Neural cell (in vitro differentiated cells): ENCODE data around the gene SMC1A.

Experiments used
- CTCF ChIP-seq: fragments of 450-650 bp; IDR thresholded peaks from 2 replicates; pipeline ENCODE4 v1.5.1; 2014; ENCODE audit warnings: antibody characterized with exemption, mild to moderate bottlenecking, moderate library complexity; ENCODE audit not compliant: poor library complexity, severe bottlenecking
- TAF1 ChIP-seq: IDR thresholded peaks from 2 replicates; pipeline ENCODE4 v1.6.1; 2012; ENCODE audit warnings: low read depth

DNA sequence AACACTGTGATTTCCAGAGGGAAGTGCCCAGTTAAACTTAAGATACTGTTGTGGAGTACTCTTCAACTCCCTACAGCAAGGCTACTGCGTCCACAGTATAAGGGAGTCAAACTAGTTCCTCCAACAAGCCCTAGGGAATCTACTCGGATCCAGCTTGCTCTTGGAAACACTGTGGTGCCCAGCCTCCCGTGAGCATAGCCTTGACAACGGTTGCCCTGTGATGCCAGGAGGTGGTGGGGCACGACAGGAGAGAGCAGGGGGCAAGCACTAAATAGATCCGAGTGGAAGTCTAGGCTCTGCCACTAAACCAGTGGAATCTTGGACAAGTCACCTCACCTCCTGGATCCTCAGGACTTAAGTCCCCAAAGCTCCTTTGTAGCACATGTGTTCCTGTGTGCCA lies 45.6 kb downstream of the SMC1A start:
- TF ChIP-seq CTCF: no peak
- TF ChIP-seq TAF1: no peak
